GM12864 (cell line): Measurements from ENCODE around the gene HIPK2.

Experiments
- DNase-seq: peaks from one replicate; pipeline ENCODE4 v3.0.0-alpha.2; 2011; ENCODE audit warnings: low read depth
- H3K4me3 ChIP-seq: 2 replicates; pipeline ENCODE4 v1.5.1; 2011; ENCODE audit warnings: mild to moderate bottlenecking, low read depth, low read length, control low read depth
- CTCF ChIP-seq: IDR thresholded peaks from 2 replicates; pipeline ENCODE4 v1.5.1; 2011; ENCODE audit warnings: low read depth, mild to moderate bottlenecking, moderate library complexity, low read length, control low read depth, inconsistent platforms; ENCODE audit errors: missing control alignments

HIPK2 gene

GRCh38 chr7:139521439-139521838 lies 256.4 kb downstream of the HIPK2 start:
- TF ChIP-seq CTCF: no peak
- no peak overlapping the region for H3K4me3 ChIP-seq
- no peak for DNase-seq

DNA sequence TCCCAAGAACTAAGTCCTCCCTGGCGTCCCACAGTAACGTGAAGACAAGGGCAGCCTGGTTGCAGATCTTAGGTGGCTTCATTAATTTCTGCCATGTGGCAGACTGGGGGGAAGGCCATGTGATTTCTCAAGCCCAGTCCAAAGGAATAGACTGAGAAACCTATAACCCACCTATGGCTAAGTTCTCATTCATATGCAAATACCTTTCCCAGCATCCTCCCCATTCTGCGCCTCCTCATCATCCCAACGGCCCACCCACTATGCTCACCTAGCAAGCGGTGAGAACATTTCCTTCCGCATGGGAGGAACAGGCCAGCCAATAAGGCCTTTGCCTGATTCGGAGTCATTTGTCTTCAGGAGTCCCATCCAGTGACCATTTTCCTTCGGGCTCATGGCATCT lies 262.5 kb downstream of the HIPK2 start:
- no peak for DNase-seq
- H3K4me3 ChIP-seq: no peak overlapping the region
- no peak for TF ChIP-seq CTCF
